Activated naive CD4-positive, alpha-beta T cell treated with anti-CD3 and anti-CD28 coated beads for 36 hours (primary cell): ENCODE measurements around the gene CCDC27. TPM values are rescaled to one million over a fixed set of nuclear protein-coding genes. Genes with fewer than 3 reads are reported as not detected.
A peak's percentile ranks its signal among the peaks of the same experiment; 100 is the strongest.

ENCODE experiments used
- CTCF ChIA-PET: fragments of 350-600 bp; sonication (Branson Sonifier 250); formaldehyde crosslinking; loops from one replicate; lab custom pipeline; 2021; ENCODE audit warnings: antibody characterized with exemption; lab: Charles Lee
- DNase-seq: peaks from one replicate; pipeline ENCODE4 v3.0.0-alpha.2; 2020
- H3K27ac Mint-ChIP-seq: one replicate; pipeline ENCODE4 v1.8.0; 2021; ENCODE audit warnings: mild to moderate bottlenecking, mixed read lengths
- H3K27me3 Mint-ChIP-seq: one replicate; pipeline ENCODE4 v1.8.0; 2021; ENCODE audit warnings: low read depth, mixed read lengths
- H3K36me3 Mint-ChIP-seq: one replicate; pipeline ENCODE4 v1.8.0; 2021; ENCODE audit warnings: low read depth, mixed read lengths
- H3K4me1 Mint-ChIP-seq: one replicate; pipeline ENCODE4 v1.8.0; 2021; ENCODE audit warnings: low read depth, mixed read lengths
- H3K4me3 Mint-ChIP-seq: one replicate; pipeline ENCODE4 v1.8.0; 2021; ENCODE audit warnings: mild to moderate bottlenecking, moderate library complexity, mixed read lengths
- H3K9me3 Mint-ChIP-seq: one replicate; pipeline ENCODE4 v1.8.0; 2021; ENCODE audit warnings: mixed read lengths
- intact Hi-C: fragments of 100-400 bp; cut with micrococcal nuclease; formaldehyde crosslinking; loops from one replicate; pipeline ENCODE4 v1.15.1; 2023
- total RNA-seq, 2 experiments: library from RNA; stranded (reverse); gene quantifications; one replicate each; pipeline ENCODE4 v1.2.3, GENCODE V29; 2021

The CCDC27 gene
- total RNA-seq, 2 experiments from 2014 or later: not detected

- CTCF ChIA-PET: no interaction called here
- H3K4me1 Mint-ChIP-seq: no peaks in the 10 kb centered on the region
- no peaks in the 10 kb centered on the region for H3K36me3 Mint-ChIP-seq
- H3K27me3 Mint-ChIP-seq: peaks cover 2% of the 10 kb centered on the region
- DNase-seq: no peak
- no peak overlapping the region for H3K27ac Mint-ChIP-seq
- H3K4me3 Mint-ChIP-seq: no peak overlapping the region
- H3K9me3 Mint-ChIP-seq: no peaks in the 10 kb centered on the region
- intact Hi-C loops: no loop called here
Measured at GRCh38 chr1:3753656-3754454, 1.6 kb downstream of the CCDC27 start.

DNA sequence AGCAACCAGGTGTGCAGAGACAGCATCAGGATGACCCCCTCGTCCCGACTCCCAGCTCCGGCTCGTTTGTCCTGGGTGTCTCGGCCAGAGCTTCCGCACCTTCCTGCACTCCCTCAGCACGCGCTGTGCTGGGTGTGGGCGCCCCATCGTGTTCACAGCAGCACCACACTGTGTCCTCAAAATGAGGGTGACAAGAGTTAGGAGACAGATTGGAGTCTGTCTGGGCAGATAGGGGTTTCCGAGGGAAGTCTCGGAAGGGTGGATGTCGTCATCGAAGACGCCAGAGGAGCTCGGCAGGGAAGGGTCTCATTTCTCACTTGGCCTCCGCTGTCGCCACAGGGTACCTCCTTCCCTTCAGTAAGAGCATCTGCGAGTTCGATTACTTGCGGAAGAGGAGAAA is 4.1 kb downstream of the CCDC27 start:
- no peak overlapping the region for H3K4me3 Mint-ChIP-seq
- H3K27me3 Mint-ChIP-seq: peaks cover 12% of the 10 kb centered on the region
- CTCF ChIA-PET: no interaction called here
- no peak for DNase-seq
- no peaks in the 10 kb centered on the region for H3K4me1 Mint-ChIP-seq
- H3K9me3 Mint-ChIP-seq: peaks cover 5% of the 10 kb centered on the region
- no peaks in the 10 kb centered on the region for H3K36me3 Mint-ChIP-seq
- H3K27ac Mint-ChIP-seq: no peak overlapping the region
- intact Hi-C loops: no loop called here

DNA sequence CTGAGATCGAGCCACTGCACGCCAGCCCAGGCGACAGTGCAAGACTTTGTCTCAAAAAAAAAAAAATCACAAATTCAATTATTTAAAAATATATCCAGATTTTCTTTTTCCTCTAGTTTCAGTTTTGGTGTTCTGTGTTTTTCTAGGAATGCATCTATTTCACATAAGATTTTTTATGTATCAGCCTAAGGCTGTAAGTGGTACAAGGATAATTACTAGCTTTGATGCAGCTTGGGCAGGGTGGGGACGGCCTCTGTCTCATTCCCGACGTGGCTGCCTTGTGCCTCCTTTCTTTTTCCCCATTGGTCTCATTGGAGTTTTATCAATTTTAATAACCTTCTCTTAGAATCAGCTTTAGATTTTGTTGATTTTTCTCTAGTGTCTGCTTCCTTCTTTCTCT is 6.9 kb downstream of the CCDC27 start:
- Mint-ChIP-seq H3K36me3 (no peaks in the 10 kb centered on the region), H3K27me3 (peaks cover 15% of the 10 kb centered on the region), H3K4me3 (no peak overlapping the region), H3K27ac (no peak overlapping the region), H3K9me3 (peaks cover 5% of the 10 kb centered on the region), H3K4me1 (no peaks in the 10 kb centered on the region)
- CTCF ChIA-PET: no interaction called here
- intact Hi-C loops: no loop called here
- no peak for DNase-seq

GRCh38 chr1:3759796-3760195 is 7.5 kb downstream of the CCDC27 start:
- intact Hi-C loops: no loop called here
- peaks cover 16% of the 10 kb centered on the region for H3K27me3 Mint-ChIP-seq
- CTCF ChIA-PET: no interaction called here
- H3K9me3 Mint-ChIP-seq: peaks cover 5% of the 10 kb centered on the region
- H3K4me1 Mint-ChIP-seq: no peaks in the 10 kb centered on the region
- DNase-seq: no peak
- H3K4me3 Mint-ChIP-seq: no peak overlapping the region
- H3K36me3 Mint-ChIP-seq: no peaks in the 10 kb centered on the region
- no peak overlapping the region for H3K27ac Mint-ChIP-seq

GRCh38 chr1:3761296-3762010 is 9.2 kb downstream of the CCDC27 start:
- intact Hi-C loops: no loop called here
- DNase-seq: no peak
- CTCF ChIA-PET: interaction anchor here (0.7 kb wide), 1 partner anchor 111 kb away, joined by 3 read pairs; no protein-coding TSS in a partner anchor
- Mint-ChIP-seq H3K4me1 (no peaks in the 10 kb centered on the region), H3K27me3 (peaks cover 19% of the 10 kb centered on the region), H3K27ac (no peak overlapping the region), H3K36me3 (no peaks in the 10 kb centered on the region), H3K4me3 (no peak overlapping the region), H3K9me3 (peaks cover 5% of the 10 kb centered on the region)

GRCh38 chr1:3762151-3762872 is 10.1 kb downstream of the CCDC27 start:
- no peak overlapping the region for H3K27ac Mint-ChIP-seq
- H3K4me1 Mint-ChIP-seq: no peaks in the 10 kb centered on the region
- CTCF ChIA-PET: interaction anchor here (0.7 kb wide), 1 partner anchor 111 kb away, joined by 3 read pairs; no protein-coding TSS in a partner anchor
- H3K9me3 Mint-ChIP-seq: peaks cover 5% of the 10 kb centered on the region
- DNase-seq: no peak
- no peaks in the 10 kb centered on the region for H3K36me3 Mint-ChIP-seq
- intact Hi-C loops: no loop called here
- peaks cover 18% of the 10 kb centered on the region for H3K27me3 Mint-ChIP-seq
- H3K4me3 Mint-ChIP-seq: no peak overlapping the region

DNA sequence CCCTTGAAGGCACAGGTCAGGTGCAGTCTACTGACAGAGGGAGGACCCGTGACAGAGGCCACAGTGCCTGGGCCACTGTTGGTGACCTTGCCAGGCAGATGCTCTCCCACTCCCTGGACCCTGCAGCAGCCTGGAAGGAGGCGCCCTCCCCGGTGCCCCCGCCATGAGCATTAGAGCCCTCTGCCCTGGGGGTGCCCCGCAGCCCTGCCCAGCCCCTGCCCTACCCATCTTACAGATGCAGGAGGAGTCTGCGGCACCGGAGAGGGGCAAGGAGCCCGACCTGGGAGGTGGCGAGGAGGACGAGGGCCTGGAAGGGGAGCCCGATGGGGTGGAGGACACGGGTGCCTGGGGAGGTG is 10.6 kb downstream of the CCDC27 start:
- H3K4me1 Mint-ChIP-seq: no peaks in the 10 kb centered on the region
- DNase-seq: no peak
- no peak overlapping the region for H3K4me3 Mint-ChIP-seq
- CTCF ChIA-PET: no interaction called here
- no peak overlapping the region for H3K27ac Mint-ChIP-seq
- H3K9me3 Mint-ChIP-seq: peaks cover 5% of the 10 kb centered on the region
- no peaks in the 10 kb centered on the region for H3K36me3 Mint-ChIP-seq
- H3K27me3 Mint-ChIP-seq: peaks cover 18% of the 10 kb centered on the region
- intact Hi-C loops: no loop called here

GRCh38 chr1:3763351-3764125 is 11.3 kb downstream of the CCDC27 start:
- H3K36me3 Mint-ChIP-seq: no peaks in the 10 kb centered on the region
- no peak overlapping the region for H3K4me3 Mint-ChIP-seq
- H3K27me3 Mint-ChIP-seq: peaks cover 18% of the 10 kb centered on the region
- no peak overlapping the region for H3K27ac Mint-ChIP-seq
- H3K4me1 Mint-ChIP-seq: no peaks in the 10 kb centered on the region
- DNase-seq: no peak
- CTCF ChIA-PET: no interaction called here
- intact Hi-C loops: no loop called here
- peaks cover 5% of the 10 kb centered on the region for H3K9me3 Mint-ChIP-seq

DNA sequence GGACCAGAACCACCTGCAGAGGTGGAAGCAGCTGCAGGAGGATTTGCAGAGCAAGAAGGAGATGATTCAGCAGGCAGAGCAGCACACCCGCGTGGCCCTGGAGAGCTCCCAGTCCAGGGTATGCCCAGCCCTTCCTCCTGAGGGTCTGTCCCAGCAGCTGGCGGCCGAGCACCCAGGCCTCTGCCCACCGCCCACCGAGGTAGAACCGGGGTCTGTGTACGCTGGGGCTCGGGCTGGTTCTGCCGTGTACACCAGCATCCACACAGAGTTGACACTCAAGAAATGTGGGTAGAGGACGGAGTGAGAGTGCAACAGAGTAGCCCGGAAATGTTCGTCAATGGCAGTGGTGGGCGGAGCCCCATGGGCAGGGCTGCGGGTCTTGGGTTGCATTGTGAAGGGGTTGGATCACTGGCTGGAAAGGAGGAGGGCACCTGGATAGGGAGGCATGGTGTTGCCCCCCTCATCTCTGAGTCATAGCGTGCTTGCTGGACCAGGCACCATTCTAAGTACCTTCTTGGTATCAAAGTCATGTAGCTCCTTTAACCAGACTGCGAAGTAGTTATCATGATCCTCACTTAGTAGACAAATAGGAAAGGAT is 15.2 kb downstream of the CCDC27 start:
- DNase-seq: no peak
- intact Hi-C loops: no loop called here
- CTCF ChIA-PET: interaction anchor here (0.6 to 1.1 kb wide), 2 partner anchors 43 kb away, joined by 3 read pairs; no protein-coding TSS in a partner anchor
- Mint-ChIP-seq H3K36me3 (no peaks in the 10 kb centered on the region), H3K9me3 (no peaks in the 10 kb centered on the region), H3K4me1 (peaks cover 12% of the 10 kb centered on the region), H3K27ac (no peak overlapping the region), H3K27me3 (peaks cover 6% of the 10 kb centered on the region), H3K4me3 (no peak overlapping the region)

DNA sequence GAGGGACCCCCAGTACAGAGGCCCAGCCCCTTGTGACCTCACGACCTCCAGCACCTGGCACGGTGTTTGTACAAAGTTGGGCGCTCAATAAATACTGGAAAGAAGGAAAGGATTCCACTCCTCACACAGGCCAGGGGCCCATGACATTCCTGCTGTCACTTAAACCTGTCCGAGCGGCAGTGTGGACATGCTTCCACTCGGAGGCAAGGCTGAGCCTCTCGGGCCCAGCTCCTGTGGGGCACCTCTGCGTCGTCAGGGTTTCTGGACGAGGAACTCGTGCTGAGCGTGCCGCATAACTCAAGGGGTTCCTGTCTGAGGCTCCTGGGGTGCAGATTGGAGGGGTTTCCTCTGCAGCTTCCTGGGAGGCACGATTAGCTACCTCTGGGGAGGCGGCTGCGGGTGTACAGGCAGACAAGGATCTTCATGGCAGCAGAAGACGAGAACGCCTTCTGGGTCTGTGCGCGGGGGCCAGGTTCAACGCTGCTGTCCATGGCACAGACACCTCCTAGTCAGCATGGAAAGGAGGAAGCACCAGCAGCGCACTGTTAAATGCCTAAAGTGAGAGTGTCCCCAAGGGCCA is 16.7 kb downstream of the CCDC27 start:
- Mint-ChIP-seq H3K27me3 (peaks cover 6% of the 10 kb centered on the region), H3K9me3 (no peaks in the 10 kb centered on the region), H3K27ac (no peak overlapping the region), H3K36me3 (no peaks in the 10 kb centered on the region), H3K4me1 (peaks cover 12% of the 10 kb centered on the region), H3K4me3 (no peak overlapping the region)
- no peak for DNase-seq
- intact Hi-C loops: no loop called here
- CTCF ChIA-PET: interaction anchor here (0.7 kb wide), 1 partner anchor 14 kb away, joined by 3 read pairs; no protein-coding TSS in a partner anchor

DNA sequence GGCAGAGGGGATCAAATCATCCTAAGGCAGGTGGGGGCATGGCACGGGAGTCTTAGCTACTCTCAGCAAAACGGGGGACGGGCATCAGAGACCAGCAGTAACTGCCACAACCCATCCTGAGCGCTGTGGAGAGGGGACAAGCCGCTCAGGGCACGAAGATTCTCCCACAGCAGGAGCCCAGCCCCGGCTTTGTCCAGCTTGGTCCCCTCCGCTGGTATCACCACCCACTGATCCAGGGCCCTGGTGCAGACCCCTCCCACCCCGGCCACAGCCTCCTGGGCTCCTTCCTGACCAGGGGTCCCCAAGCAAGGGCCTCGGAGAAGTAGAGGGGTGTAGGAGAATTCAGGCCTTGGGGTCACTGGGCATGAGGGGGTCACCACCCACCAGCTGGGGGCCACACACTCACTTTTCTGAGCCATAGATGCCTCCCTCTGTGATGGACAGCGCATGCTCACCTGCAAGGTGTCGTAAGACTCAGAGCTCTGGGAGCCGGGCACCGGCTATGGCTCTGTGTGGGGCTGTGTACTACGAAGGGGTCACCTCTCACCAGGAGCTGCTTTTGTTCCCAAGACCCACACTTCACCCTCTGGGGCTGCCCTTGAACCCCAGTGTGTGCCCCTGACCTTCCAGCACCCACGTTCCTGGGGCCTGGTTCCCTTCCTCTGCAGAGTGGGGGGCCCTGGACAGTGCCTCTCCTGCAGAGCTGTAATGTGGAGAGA is 18.0 kb downstream of the CCDC27 start:
- H3K27me3 Mint-ChIP-seq: peaks cover 4% of the 10 kb centered on the region
- CTCF ChIA-PET: no interaction called here
- DNase-seq: no peak
- no peaks in the 10 kb centered on the region for H3K36me3 Mint-ChIP-seq
- H3K4me3 Mint-ChIP-seq: peak overlapping the region; percentile 48
- peaks cover 12% of the 10 kb centered on the region for H3K4me1 Mint-ChIP-seq
- no peak overlapping the region for H3K27ac Mint-ChIP-seq
- no peaks in the 10 kb centered on the region for H3K9me3 Mint-ChIP-seq
- intact Hi-C loops: no loop called here
